Neural crest cell (in vitro differentiated cells): Measurements from ENCODE around the gene RNF168. TPM values are rescaled to one million over a fixed set of nuclear protein-coding genes. Genes with fewer than 3 reads are reported as not detected.
"Not testable (repeated sequence)": the region's sequence is repeated elsewhere in the genome, so short reads cannot be mapped to it uniquely, and the experiment has no call there.

ENCODE experiments used
- DNase-seq: peaks from one replicate; pipeline ENCODE4 v3.0.0; 2021; ENCODE audit warnings: low read depth, mixed read lengths, low spot score
- H3K27ac Mint-ChIP-seq: one replicate; pipeline ENCODE4 v1.8.0; 2021; ENCODE audit warnings: mild to moderate bottlenecking, mixed read lengths; ENCODE audit not compliant: unreplicated experiment
- H3K27me3 Mint-ChIP-seq: 2 replicates; pipeline ENCODE4 v1.8.0; 2021; ENCODE audit warnings: low read depth, mild to moderate bottlenecking, mixed read lengths
- H3K36me3 Mint-ChIP-seq: 2 replicates; pipeline ENCODE4 v1.8.0; 2021; ENCODE audit warnings: low read depth, mild to moderate bottlenecking, mixed read lengths
- H3K4me1 Mint-ChIP-seq: 2 replicates; pipeline ENCODE4 v1.8.0; 2021; ENCODE audit warnings: mixed read lengths
- H3K4me3 Mint-ChIP-seq: one replicate; pipeline ENCODE4 v1.8.0; 2021; ENCODE audit warnings: mild to moderate bottlenecking, mixed read lengths
- H3K9me3 Mint-ChIP-seq: 2 replicates; pipeline ENCODE4 v1.8.0; 2021; ENCODE audit warnings: mixed read lengths
- CTCF ChIP-seq: fragments of 200-600 bp; sonication (generic); conservative IDR thresholded peaks from 2 replicates; pipeline ENCODE4 v1.5.0; 2021; ENCODE audit warnings: antibody characterized with exemption, mild to moderate bottlenecking
- long read RNA-seq: library from polyadenylated mRNA; unstranded; transcript quantifications from one replicate; pipeline ENCODE4 v2.0.0, GENCODE V29; 2020
- total RNA-seq: library from RNA; stranded (reverse); gene quantifications from 2 replicates; pipeline ENCODE4 v1.2.1, GENCODE V29; 2021

The RNF168 gene
- 40.7 and 44.6 TPM in 2 replicates for total RNA-seq
- long read RNA-seq, full-length matches to known transcripts: 8 of 32 reads
- long read RNA-seq, partial matches to known transcripts: 14 of 32 reads
- long read RNA-seq, other reads (novel, unspliced or antisense): 10 of 32 reads

GRCh38 chr3:196503196-196504076 lies at the start of gene RNF168:
Gene RNF168, minus strand, starts transcription at chr3:196503768. Its CDS starts 595 bp downstream, at chr3:196503173.
- TF ChIP-seq CTCF: no peak
- H3K27ac Mint-ChIP-seq: peak within 1 kb of the TSS; percentile 99
- H3K9me3 Mint-ChIP-seq: peaks cover 7% of the 10 kb centered on the region
- H3K36me3 Mint-ChIP-seq: peaks cover 13% of the 10 kb centered on the region
- H3K4me3 Mint-ChIP-seq: peak within 1 kb of the TSS; percentile 99
- peaks cover 4% of the 10 kb centered on the region for H3K27me3 Mint-ChIP-seq
- peaks cover 30% of the 10 kb centered on the region for H3K4me1 Mint-ChIP-seq
- peak; percentile 95 for DNase-seq

GRCh38 chr3:196552253-196552652 lies 48.7 kb upstream of the RNF168 start:
- H3K9me3 Mint-ChIP-seq: peaks cover 14% of the 10 kb centered on the region
- no peak for DNase-seq
- H3K27me3 Mint-ChIP-seq: no peaks in the 10 kb centered on the region
- H3K4me1 Mint-ChIP-seq: no peaks in the 10 kb centered on the region
- H3K27ac Mint-ChIP-seq: no peak overlapping the region
- H3K4me3 Mint-ChIP-seq: no peak overlapping the region
- H3K36me3 Mint-ChIP-seq: peaks cover 11% of the 10 kb centered on the region
- TF ChIP-seq CTCF: no peak

GRCh38 chr3:196550172-196550571 lies 46.6 kb upstream of the RNF168 start:
- DNase-seq, H3K4me3 Mint-ChIP-seq, H3K27me3 Mint-ChIP-seq, H3K4me1 Mint-ChIP-seq: not testable (repeated sequence)
- Mint-ChIP-seq H3K9me3 (peaks cover 15% of the 10 kb centered on the region), H3K36me3 (peaks cover 11% of the 10 kb centered on the region), H3K27ac (peak overlapping the region; percentile 4)

GRCh38 chr3:196549312-196549711 lies 45.7 kb upstream of the RNF168 start:
- H3K36me3 Mint-ChIP-seq: peaks cover 11% of the 10 kb centered on the region
- H3K4me1 Mint-ChIP-seq, DNase-seq, H3K4me3 Mint-ChIP-seq, H3K27ac Mint-ChIP-seq, H3K27me3 Mint-ChIP-seq: not testable (repeated sequence)
- peaks cover 15% of the 10 kb centered on the region for H3K9me3 Mint-ChIP-seq

- Mint-ChIP-seq H3K4me1 (no peaks in the 10 kb centered on the region), H3K27ac (no peak overlapping the region), H3K9me3 (peaks cover 15% of the 10 kb centered on the region), H3K4me3 (no peak overlapping the region), H3K27me3 (no peaks in the 10 kb centered on the region), H3K36me3 (peaks cover 11% of the 10 kb centered on the region)
- DNase-seq: no peak
- TF ChIP-seq CTCF: no peak
Observed at GRCh38 chr3:196547067-196547466, 43.5 kb upstream of the RNF168 start.

- H3K36me3 Mint-ChIP-seq: peaks cover 9% of the 10 kb centered on the region
- no peaks in the 10 kb centered on the region for H3K4me1 Mint-ChIP-seq
- peaks cover 15% of the 10 kb centered on the region for H3K9me3 Mint-ChIP-seq
- H3K4me3 Mint-ChIP-seq: no peak overlapping the region
- no peaks in the 10 kb centered on the region for H3K27me3 Mint-ChIP-seq
- DNase-seq: no peak
- no peak for TF ChIP-seq CTCF
- no peak overlapping the region for H3K27ac Mint-ChIP-seq
Observed at GRCh38 chr3:196546537-196546936, 43.0 kb upstream of the RNF168 start.
